RWPE1 (cell line): Measurements from ENCODE around the gene ZMYM2.
A peak's percentile ranks its signal among the peaks of the same experiment; 100 is the strongest.

Experiments
- CTCF ChIA-PET: fragments of 350-600 bp; sonication (Branson Sonifier 250); formaldehyde crosslinking; extraction: SDS; loops from one replicate; lab custom pipeline; 2021; lab: Yijun Ruan, JAX
- POLR2A ChIA-PET: fragments of 400-600 bp; formaldehyde crosslinking; extraction: SDS; loops from one replicate; lab custom pipeline; 2020; ENCODE audit warnings: antibody characterized with exemption; ENCODE audit not compliant: low non-redundant PET; lab: Yijun Ruan, JAX
- DNase-seq: peaks from one replicate; pipeline ENCODE4 v3.0.0; 2012; ENCODE audit warnings: low spot score
- H3K27ac ChIP-seq: fragments of 450-650 bp; 2 replicates; pipeline ENCODE4 v1.5.1; 2017
- CTCF ChIP-seq: fragments of 450-650 bp; conservative IDR thresholded peaks from 2 replicates; pipeline ENCODE4 v1.5.1; 2017; ENCODE audit warnings: low read depth, mild to moderate bottlenecking

Gene ZMYM2

GRCh38 chr13:20126541-20127261 is 168.2 kb downstream of the ZMYM2 start:
- DNase-seq: no peak
- ChIA-PET POLR2A (no interaction called here), CTCF (interaction anchor here (0.5 to 1.0 kb wide), 4 partner anchors 13 to 1271 kb away, joined by 3 to 4 read pairs (median 3); partner anchors contain the start of gene GJA3)
- peak overlapping the region; percentile 75 for H3K27ac ChIP-seq
- TF ChIP-seq CTCF: no peak

- CTCF ChIA-PET: interaction anchor here (0.6 to 1.3 kb wide), 8 partner anchors 9 to 689 kb away, joined by 3 to 6 read pairs (median 4); no protein-coding TSS in a partner anchor
- POLR2A ChIA-PET: no interaction called here
- no peak for TF ChIP-seq CTCF
- no peak for DNase-seq
- peak overlapping the region; percentile 75 for H3K27ac ChIP-seq
These were observed 168.7 kb downstream of the ZMYM2 start for GRCh38 chr13:20127262-20127561.

- CTCF ChIA-PET: interaction anchor here (0.6 to 1.3 kb wide), 9 partner anchors 10 to 689 kb away, joined by 3 to 6 read pairs (median 3); no protein-coding TSS in a partner anchor
- TF ChIP-seq CTCF: peak; percentile 71
- DNase-seq: no peak
- peak overlapping the region; percentile 75 for H3K27ac ChIP-seq
- POLR2A ChIA-PET: no interaction called here
These were observed 169.3 kb downstream of the ZMYM2 start for GRCh38 chr13:20127562-20128458.

- ChIA-PET CTCF (interaction anchor here (0.6 to 1.3 kb wide), 6 partner anchors 10 to 1052 kb away, joined by 3 to 6 read pairs (median 4); no protein-coding TSS in a partner anchor), POLR2A (no interaction called here)
- TF ChIP-seq CTCF: peak; percentile 47
- DNase-seq: no peak
- H3K27ac ChIP-seq: peak overlapping the region; percentile 75
These were observed 170.0 kb downstream of the ZMYM2 start for GRCh38 chr13:20128459-20128931.

GRCh38 chr13:20129076-20129475 is 170.5 kb downstream of the ZMYM2 start:
- H3K27ac ChIP-seq: no peak overlapping the region
- CTCF ChIA-PET: interaction anchor here (0.6 to 0.7 kb wide), 2 partner anchors 31 to 1051 kb away, joined by 4 to 5 read pairs; no protein-coding TSS in a partner anchor

More at GRCh38 chr13:20129076-20129475, 170.5 kb downstream of the ZMYM2 start:
- POLR2A ChIA-PET: no interaction called here
- DNase-seq: no peak
- no peak for TF ChIP-seq CTCF
